GM18873 (cell line): ENCODE data around the gene PFDN5.
"Not testable (repeated sequence)": the region's sequence is repeated elsewhere in the genome, so short reads cannot be mapped to it uniquely, and the experiment has no call there.

ENCODE experiments used
- ATAC-seq: cut with Tn5 transposase; IDR thresholded peaks from one replicate; pipeline ENCODE4 v1.9.1; 2021; ENCODE audit warnings: mild to moderate bottlenecking, moderate library complexity, moderate number of reproducible peaks; ENCODE audit not compliant: unreplicated experiment, low FRiP score

The PFDN5 gene

DNA sequence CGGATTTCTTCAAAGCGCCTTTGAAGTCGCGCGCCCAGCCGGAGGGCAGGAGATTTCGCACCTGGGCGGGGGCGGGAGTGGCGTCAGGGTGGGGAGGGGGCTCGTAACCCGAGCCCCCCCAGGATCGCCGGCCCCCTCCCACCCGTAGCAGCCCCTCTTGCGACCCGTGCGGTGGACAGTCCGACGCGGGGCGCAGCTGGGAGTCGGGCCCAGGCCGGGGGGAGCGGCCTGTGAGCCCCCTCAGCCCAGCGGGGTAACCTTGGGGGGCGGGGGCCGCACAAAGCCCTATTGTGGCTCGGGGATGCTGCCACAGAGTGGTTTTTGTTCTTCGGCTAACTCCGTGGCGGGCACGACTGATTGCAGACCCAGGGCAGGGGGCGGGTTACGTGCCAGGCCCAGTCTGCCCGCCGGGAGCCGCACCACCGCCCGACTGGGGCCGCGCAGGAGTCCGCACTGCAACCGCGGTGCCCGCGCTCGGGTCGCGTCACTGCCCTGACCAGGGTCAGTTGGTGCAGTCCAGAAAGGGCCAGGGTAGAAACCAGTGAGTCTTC is 30.2 kb downstream of the PFDN5 start:
- no peak for ATAC-seq

DNA sequence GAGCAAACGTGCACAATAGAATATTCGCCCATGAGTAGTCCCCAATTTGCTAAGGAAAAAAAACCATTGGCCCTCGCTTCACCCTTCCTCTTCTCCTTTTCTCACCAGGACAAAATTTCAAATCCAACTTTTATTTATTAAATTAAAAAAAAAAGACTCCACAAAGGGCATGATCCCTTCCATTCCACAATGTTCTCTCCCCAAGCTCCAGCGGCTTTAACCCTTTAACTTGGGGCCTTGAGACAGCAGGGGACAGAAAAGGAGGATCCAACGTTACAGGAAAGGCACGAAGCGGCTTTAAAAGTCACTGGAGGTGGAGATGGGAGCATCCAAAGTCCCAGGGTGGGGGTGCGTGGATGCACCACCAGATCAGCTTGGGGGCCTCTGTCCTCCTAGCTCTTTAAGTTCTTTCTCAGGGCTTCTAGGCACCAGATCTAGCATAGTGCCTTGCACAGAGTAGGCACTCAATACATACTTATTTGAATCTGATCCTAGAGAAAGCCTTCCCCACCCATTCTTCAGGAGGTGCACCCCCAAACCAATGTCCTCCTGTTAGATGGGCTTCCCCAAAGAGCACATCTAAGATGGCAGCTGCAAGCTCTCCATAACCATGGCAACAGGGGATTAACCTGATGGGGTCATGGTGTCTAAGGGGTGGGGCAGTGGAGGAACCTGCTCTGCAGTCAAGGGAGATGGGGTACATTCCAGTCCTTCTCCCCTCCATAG is 31.3 kb downstream of the PFDN5 start:
- no peak for ATAC-seq

DNA sequence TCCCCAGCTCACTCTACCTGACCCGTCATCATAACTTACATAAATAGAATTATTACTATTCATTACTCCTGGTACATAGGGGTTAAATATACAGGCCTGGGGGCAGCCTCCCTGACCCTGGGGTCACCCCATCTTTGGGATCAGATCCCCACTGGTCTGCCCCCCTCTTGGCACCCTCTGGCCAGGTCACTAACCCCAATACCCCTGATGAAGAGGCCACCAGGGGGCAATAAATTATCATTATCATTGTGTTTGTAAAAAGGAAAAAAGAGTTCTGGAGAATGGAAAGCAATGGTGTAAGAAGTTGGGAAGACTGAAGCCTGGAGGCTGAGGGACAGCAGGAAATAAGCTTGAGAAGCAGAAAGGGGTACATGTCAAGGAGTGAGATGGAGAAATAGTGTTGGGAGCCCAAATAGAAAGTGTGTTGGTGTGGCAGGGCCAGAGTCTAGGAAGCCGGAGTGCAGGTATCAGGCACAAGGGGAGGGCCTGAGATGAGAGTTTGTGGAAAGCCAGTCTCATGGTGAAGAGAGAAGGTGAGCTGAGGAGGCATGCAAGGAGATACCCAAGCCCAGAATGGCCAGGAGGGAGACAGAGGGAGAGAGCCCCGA is 32.2 kb downstream of the PFDN5 start:
- no peak for ATAC-seq

DNA sequence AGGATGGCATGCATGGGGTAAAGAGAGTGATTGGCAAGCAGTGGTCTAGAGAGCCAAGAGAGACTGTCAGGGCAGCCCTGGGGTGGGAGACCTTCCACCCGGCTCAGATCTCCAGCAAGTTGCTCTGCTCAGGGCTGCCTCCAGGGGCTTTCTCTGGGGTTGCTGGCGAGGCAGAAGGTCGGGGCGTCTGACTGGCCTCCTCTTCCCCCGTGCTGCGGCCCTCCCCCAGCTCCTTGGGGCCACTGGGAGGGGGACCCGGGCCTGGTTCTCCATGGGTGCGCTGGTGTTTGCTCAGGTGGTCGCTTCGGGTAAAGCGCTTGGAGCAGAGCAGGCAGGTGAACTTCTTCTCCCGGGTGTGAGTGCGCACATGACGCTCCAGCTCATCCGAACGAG is 32.7 kb downstream of the PFDN5 start:
- no peak for ATAC-seq

DNA sequence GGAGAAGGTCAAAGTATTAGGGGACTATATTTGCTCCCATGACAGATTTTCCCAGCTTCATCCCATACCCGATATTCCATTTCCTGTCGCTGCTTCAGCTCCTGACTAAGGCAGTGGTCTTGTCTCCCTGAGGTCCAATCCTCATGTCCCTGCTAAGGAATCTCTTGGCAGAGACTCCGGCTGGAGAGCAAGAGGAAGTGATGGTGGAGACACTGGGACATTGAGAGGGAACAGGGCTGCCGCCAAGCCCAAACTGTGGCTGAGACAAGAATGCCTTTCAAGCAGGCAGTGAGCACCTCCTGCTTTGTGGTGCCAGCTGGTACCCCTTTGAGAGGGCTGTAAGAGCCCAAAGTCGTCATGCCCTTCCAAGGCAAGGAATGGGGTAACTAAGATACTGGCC is 35.3 kb downstream of the PFDN5 start:
- no peak for ATAC-seq

DNA sequence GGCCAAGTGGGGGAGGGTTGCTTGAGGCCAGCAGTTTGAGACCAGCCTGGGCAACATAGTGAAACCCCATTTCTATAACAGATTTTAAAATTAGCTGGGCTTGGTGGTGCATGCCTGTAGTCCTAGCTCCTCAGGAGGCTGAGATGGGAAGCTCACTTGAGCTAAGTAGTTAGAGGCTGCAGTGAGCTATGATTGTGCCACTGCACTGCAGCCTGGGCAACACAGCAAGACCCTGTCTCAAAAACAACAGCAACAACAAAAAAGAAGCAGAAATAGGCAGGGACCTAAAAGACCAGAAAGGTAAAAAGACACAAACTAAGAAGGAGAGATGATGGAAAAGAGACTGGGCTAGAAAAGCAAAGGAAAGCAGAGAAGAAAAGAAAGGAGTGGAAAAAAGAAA is 37.0 kb downstream of the PFDN5 start:
- ATAC-seq, result not testable (repeated sequence)

DNA sequence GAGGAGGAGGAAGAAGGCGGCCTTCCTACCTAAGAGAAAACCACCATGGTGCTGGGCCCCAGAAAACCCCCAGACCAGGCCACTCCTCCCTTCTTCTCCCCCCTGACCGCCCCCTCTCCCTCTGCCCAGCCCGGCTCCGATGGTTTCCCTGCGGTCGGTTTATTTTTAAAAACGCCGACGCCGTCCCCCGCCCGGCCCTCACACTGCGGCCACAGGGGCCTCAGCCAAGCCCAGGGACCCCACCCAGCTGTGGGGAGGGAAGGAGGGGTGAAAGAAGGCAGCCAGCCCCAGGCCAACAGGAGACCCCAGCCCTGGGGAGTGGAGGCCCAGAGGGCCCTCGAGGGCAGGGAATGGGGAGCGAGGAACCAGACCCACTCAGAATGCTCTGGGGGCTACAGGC is 37.4 kb downstream of the PFDN5 start:
- no peak for ATAC-seq

DNA sequence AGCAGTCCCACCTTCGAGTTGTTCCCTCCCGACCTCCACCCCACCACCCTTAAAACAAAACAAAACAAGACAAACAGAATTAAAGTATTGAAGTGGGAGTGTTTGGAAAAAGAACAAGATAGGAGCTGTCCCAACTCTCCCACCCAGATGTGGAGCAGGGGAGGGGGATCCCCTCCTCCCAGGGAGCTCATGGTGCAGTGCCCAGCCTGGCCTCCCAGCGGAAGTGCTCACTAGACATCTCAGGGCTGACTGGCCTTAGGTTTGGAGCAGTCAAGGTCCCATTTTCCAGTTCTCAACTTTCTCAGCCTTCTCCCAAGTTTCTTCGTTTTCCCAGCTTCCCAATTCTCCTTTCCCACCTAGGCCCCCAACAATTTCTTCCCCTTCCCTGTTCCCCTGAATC is 37.9 kb downstream of the PFDN5 start:
- ATAC-seq, result no peak

DNA sequence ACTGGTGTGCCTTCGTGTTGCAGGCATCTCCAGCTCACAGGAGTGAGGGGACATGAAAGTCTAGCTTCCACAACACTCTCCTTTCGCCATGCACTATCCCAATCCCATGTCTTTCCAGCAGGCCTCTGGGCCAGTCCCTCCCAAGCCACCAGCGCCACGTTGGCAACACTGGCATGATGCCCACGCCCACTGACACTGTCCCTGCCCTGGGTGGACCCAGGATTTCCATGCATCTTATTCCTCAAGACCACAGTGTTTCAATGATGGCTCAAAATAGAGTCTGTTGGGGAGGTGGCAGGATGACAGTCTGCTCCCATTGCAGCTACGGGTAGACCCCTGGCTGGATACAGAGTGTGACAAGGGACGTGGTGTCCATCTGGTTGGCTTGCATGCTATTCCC is 38.5 kb downstream of the PFDN5 start:
- ATAC-seq, result no peak

DNA sequence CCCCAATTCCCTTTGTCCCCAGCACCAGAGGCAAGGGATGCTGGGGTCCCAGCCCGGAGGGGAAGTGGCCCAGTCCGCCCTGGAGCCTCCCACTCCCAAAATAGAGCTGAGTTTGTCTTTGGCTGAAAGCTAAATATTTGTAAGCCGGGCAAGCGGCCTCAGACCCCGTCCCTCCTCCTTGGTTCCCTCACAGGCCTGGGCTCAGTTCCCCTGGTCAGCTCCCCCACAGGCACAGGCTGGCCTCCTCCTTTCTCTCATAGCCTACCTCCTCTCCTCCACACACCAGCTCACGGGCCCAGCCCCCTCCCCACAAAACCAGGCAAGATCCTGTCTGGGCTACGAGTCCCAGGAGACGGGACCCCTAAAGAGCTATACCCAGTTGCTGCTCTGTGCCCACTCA is 39.5 kb downstream of the PFDN5 start:
- ATAC-seq, result no peak

DNA sequence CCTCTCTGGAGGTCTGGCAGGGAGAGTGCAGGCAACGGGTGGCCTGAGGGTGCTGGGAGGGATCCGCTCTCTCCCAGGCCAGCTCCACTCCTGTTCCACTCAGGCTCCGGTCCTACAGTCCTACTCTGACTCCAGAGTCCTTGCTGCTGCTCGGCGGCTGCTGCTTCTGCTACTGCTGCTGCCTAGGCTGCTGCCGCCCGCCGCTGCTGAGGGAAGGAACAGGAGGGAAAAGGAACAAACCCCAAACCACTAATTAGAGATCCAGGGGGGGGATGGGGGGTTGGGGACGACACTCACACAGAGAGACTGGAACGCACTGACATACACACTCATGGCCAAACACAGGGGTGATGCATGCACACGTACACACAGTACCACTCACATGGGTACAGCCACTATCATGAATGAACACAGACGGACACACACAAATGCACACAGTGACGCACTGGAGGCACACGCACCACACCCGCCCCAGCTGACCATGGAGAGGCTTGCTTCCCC is 40.9 kb downstream of the PFDN5 start, which contains the start of gene SP7:
Gene SP7, minus strand, starts transcription at position 174 of the 501 bp plus-strand sequence. CDS start 708 bp downstream, outside the sequence.
- no peak for ATAC-seq

DNA sequence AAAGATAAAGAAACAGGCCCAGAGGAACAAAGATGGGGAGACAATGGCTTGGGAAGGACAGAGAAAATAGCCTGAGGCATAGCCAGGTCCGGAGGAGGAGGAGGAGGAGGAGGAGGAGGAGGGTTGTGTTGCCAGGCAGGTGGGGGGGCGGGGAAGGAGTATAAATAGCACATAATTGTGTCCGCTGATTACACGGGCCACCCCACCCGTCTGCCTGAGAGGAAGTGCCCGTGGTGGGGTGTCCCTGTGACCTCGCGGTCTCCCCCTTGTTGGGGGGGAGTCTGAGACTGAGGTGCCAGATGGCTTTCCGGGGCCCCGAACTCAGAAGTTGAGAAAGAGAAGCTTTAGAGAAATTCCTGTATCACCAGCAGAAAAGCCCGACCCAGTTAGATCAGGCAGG is 42.7 kb downstream of the PFDN5 start:
- no peak for ATAC-seq

DNA sequence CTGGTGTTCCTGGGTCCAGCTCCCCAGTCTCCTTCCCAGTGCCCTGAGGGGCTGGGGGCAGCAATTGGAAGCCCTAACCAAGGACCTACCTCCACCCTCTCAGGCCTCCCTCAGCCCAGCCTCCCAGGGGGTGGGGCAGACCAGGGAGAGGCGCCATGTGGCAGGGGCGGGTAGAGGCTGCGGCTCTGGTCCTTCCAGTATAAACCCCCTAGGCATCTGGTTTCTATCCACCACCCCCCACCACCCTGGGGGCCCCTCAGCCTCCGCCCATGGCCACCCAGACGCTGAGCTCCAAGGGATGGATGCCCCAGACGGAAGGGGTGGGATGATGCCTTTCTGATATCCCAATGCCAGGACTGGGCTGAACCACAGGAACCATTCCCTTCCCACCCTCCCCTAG is 43.6 kb downstream of the PFDN5 start:
- no peak for ATAC-seq

DNA sequence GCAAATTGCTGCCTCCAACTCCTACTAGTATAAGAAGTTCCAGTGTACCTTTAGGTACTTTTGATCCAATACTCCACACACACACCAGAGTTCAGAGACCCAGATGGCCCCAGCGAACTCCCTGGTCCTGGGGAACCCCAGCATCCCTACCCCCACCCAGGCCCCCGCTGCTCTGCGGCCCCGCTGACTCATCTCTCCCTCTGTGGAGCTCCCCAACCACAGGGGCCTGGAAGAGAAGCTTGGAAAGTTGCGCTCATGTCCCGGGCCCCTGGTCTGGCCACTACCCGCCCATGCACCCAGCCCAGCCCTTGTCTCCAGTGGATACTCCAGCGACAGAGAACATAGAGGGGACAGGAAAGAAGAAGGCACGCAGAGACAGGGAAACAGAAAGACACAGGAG is 45.1 kb downstream of the PFDN5 start:
- no peak for ATAC-seq

DNA sequence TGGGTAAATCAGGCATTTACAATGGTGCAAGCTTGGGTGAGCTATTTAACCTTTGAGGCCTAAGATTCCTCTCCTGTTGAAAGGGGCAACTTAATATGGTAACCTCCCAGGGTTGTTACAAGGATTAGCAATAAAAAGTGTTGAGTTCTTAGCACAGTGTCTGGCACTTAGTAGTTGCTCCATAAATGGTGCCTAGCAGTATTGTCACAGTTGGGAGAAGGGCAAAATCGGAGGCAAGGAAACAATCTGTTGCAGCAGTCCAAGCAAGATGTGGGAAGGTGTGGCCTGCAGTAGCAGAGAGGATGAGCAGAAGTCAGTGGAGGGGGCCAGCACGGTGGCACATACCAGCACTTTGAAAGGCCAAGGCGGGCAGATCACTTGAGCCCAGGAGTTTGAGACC is 48.1 kb downstream of the PFDN5 start:
- ATAC-seq, result no peak

DNA sequence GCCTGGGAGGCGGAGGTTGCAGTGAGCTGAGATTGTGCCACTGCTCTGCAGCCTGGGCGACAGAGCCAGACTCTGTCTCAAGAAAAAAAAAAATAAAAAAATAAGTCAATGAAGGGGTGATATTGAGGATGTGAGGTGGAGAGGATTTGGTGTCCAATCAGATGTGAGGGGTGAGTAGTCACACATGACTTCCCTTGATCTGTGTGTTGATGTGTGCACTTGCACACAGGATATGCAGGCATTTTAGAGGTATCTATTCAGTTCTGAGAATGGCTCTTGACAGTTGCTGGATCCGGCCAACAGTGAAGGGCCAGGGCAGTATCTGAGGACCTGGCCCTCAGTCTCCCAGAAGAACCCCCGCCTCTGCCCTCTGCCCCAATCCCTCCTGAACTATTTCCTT is 48.6 kb downstream of the PFDN5 start:
- no peak for ATAC-seq

DNA sequence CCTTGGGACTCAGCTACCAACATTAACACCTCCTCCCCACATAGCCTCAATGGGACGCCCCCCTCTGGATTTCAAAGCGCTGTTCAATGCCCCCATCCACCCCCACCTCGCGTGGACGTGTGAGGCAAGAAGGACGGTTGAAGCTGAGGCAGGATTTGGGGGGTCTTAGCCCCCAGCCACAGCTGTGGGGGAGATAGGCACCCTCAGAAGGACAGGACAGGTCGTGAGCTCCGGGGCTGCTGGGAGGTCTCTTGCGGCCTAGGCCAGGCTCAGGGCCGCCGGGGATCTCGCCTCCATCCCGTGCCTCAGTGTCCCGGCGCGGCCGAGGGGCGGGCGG is 49.1 kb downstream of the PFDN5 start:
- ATAC-seq, result no peak

DNA sequence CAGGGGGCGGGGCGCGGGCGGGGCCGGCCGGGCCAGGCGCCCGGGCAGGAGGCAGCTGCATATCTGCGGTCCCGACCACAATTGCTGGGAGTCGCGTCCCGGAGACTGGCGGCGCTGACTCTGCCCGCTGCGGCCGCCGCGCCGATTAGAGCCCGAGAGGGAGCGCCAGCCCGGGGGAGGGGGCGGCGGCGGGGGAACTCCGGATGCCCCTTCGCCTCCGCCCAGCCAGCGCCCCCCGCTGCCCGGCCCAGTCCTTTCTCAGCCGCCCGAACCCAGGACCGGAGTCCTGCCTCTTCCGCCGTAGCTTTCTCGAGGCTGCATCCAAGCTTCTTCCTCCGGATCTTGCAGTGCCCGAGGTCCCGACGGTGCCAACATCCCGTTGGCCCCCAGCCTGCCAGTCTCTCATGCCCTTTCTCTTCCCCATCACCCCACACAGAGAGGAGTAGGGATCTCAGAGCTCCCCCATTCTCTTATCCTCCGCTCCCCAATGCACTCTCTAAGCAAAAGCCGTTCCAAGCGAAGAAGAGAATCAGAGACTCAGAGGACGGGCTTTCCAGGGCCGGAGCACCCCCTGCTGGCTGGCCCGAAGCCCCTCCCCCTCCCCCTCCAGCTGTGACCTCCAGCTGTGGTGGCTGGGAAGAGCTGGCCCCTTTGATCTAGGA is 49.6 kb downstream of the PFDN5 start:
- no peak for ATAC-seq

DNA sequence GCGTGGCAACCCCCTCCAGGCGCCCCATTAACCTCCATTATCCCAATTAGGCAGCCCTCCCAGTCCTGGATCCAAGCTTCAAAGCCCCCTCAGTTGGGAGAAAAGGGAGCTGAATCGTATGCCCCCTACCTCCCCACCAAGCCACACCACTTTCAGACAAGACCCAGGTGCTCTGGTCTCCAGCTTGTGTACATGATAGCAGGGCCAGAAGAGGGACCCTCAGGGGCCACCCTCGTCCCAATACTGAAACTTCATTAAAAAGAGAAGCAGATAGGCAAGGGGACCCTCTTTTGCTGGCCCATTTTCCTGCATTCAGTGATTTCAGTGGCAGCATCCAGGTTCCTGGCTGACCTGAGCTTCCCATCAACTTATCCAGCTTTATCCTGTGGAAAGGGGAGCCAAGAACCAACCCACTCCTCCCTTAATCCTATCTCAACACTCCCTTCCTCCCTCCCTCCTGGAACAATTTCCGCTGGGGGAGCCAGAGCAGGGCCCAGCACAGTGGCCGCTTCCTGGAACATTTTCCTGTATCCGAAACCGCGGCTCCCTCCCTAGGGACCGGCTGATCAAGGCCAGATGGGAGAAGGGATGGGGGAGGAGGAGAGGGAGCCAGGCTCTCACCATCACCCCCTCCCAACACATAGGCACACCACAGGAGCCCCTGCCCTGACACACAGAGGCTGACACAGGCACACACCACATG is 50.3 kb downstream of the PFDN5 start:
- ATAC-seq, result no peak

DNA sequence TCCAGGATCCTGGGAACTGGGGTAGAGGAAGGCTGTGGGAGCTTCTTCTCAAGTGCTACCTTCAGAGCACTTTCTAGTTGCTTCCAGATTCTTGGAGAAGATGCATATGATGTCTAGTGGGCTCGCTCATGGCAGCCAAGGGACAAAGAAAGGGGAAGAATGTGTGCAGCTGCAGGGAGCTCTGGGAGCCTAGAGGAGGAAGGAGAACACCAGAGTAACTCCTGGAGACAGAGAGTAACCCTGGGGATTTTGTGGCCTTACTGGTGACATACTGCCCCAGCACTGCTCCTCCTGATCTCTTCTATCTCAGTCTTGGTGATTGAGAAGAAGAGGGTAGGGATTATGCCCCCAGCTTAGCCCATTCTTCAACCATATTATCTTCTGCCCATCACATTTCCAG is 51.1 kb downstream of the PFDN5 start:
- no peak for ATAC-seq

DNA sequence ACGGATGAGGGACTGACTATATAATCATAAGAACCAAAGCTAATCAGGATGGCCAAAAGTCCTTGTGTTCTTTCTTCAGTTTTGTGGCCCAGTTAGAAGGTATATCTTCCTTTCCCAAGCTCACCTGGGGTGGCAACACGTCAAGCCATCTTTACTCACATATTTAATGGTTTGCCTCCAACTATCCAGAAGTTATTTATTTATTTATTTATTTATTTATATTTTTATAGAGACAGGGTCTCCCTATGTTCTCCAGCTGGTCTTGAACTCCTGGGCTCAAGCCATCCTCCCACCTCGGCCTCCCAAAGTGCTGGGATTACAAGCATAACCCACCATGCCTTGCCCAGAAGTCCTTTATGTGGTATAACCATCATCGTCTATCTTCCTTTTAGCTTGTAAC is 52.6 kb downstream of the PFDN5 start:
- no peak for ATAC-seq
